H9 (cell line): Measurements from ENCODE around the gene SERTAD2. TPM values are rescaled to one million over a fixed set of nuclear protein-coding genes. Genes with fewer than 3 reads are reported as not detected.

Source experiments
- DNase-seq: peaks from one replicate; pipeline ENCODE4 v3.0.0-alpha.2; 2017
- H2AFZ ChIP-seq: one replicate; pipeline ENCODE4 v1.6.1; 2013; ENCODE audit warnings: mild to moderate bottlenecking, low read length, control low read depth, moderate library complexity
- H2AK5ac ChIP-seq: 2 replicates; pipeline ENCODE4 v1.6.1; 2013; ENCODE audit warnings: low read length, control low read depth, mixed read lengths; ENCODE audit not compliant: insufficient read length
- H2BK120ac ChIP-seq: one replicate; pipeline ENCODE4 v1.6.1; 2013; ENCODE audit warnings: low read depth, mild to moderate bottlenecking, low read length, control low read depth, inconsistent platforms; ENCODE audit not compliant: poor library complexity, severe bottlenecking
- H2BK12ac ChIP-seq: 2 replicates; pipeline ENCODE4 v1.6.1; 2013; ENCODE audit warnings: low read length, control low read depth, mixed read lengths, low read depth; ENCODE audit not compliant: insufficient read length
- H2BK15ac ChIP-seq: 2 replicates; pipeline ENCODE4 v1.6.1; 2013; ENCODE audit warnings: low read depth, low read length, control low read depth
- H2BK20ac ChIP-seq: one replicate; pipeline ENCODE4 v1.6.1; 2013; ENCODE audit warnings: low read depth, mild to moderate bottlenecking, low read length, control low read depth, inconsistent platforms; ENCODE audit not compliant: poor library complexity, severe bottlenecking
- H2BK5ac ChIP-seq: 2 replicates; pipeline ENCODE4 v1.6.1; 2013; ENCODE audit warnings: low read length, control low read depth, mixed read lengths; ENCODE audit not compliant: insufficient read length
- H3K14ac ChIP-seq: 2 replicates; pipeline ENCODE4 v1.6.1; 2013; ENCODE audit warnings: low read length, control low read depth; ENCODE audit not compliant: insufficient read depth
- H3K18ac ChIP-seq: 2 replicates; pipeline ENCODE4 v1.6.1; 2013; ENCODE audit warnings: low read depth, mild to moderate bottlenecking, mixed read lengths, low read length, control low read depth; ENCODE audit not compliant: insufficient read length
- H3K23ac ChIP-seq: 2 replicates; pipeline ENCODE4 v1.6.1; 2013; ENCODE audit warnings: low read length, control low read depth, mixed read lengths, low read depth; ENCODE audit not compliant: insufficient read length
- H3K23me2 ChIP-seq: 2 replicates; pipeline ENCODE4 v1.6.1; 2013; ENCODE audit warnings: low read depth, mild to moderate bottlenecking, mixed read lengths, low read length, control low read depth; ENCODE audit not compliant: insufficient read length, poor library complexity, severe bottlenecking
- H3K27ac ChIP-seq: 2 replicates; pipeline ENCODE4 v1.5.1; 2013; ENCODE audit warnings: low read length, control low read depth, mixed read lengths, low read depth; ENCODE audit not compliant: insufficient read length
- H3K27me3 ChIP-seq: 2 replicates; pipeline ENCODE4 v1.6.1; 2013; ENCODE audit warnings: low read length, control low read depth, inconsistent platforms; ENCODE audit not compliant: insufficient read depth
- H3K4ac ChIP-seq: 2 replicates; pipeline ENCODE4 v1.6.1; 2013; ENCODE audit warnings: low read depth, mild to moderate bottlenecking, control low read depth, inconsistent platforms, low read length, moderate library complexity
- H3K4me1 ChIP-seq: 2 replicates; pipeline ENCODE4 v1.6.1; 2013; ENCODE audit warnings: low read length, control low read depth, inconsistent platforms; ENCODE audit not compliant: insufficient read depth
- H3K4me2 ChIP-seq: 2 replicates; pipeline ENCODE4 v1.6.1; 2013; ENCODE audit warnings: low read length, control low read depth, mixed read lengths; ENCODE audit not compliant: insufficient read length, insufficient read depth
- H3K56ac ChIP-seq: 2 replicates; pipeline ENCODE4 v1.6.1; 2013; ENCODE audit warnings: low read depth, mild to moderate bottlenecking, mixed read lengths, low read length, control low read depth; ENCODE audit not compliant: insufficient read length
- H3K79me1 ChIP-seq: 2 replicates; pipeline ENCODE4 v1.6.1; 2013; ENCODE audit warnings: low read depth, mild to moderate bottlenecking, moderate library complexity, low read length, control low read depth, inconsistent platforms; ENCODE audit not compliant: insufficient read depth, poor library complexity, severe bottlenecking
- H3K79me2 ChIP-seq: 2 replicates; pipeline ENCODE4 v1.6.1; 2013; ENCODE audit warnings: low read length, control low read depth, inconsistent platforms; ENCODE audit not compliant: insufficient read depth
- H3K9ac ChIP-seq: 2 replicates; pipeline ENCODE4 v1.6.1; 2013; ENCODE audit warnings: low read length, control low read depth, mixed read lengths; ENCODE audit not compliant: insufficient read length; ENCODE audit errors: extremely low read depth
- H3K9me3 ChIP-seq: one replicate; pipeline ENCODE4 v1.6.1; 2013; ENCODE audit warnings: low read depth, low read length, inconsistent platforms; ENCODE audit not compliant: control insufficient read depth
- H3T11ph ChIP-seq: one replicate; pipeline ENCODE4 v1.6.1; 2013; ENCODE audit warnings: mild to moderate bottlenecking, low read length, control low read depth, inconsistent platforms
- H4K20me1 ChIP-seq: one replicate; pipeline ENCODE4 v1.6.1; 2013; ENCODE audit not compliant: control insufficient read depth, insufficient read length, insufficient read depth
- H4K5ac ChIP-seq: 2 replicates; pipeline ENCODE4 v1.6.1; 2013; ENCODE audit warnings: low read depth, mild to moderate bottlenecking, mixed read lengths, low read length, control low read depth; ENCODE audit not compliant: insufficient read length
- H4K8ac ChIP-seq: replicated peaks from 2 replicates; pipeline ENCODE4 v1.6.1; 2013; ENCODE audit warnings: low read length, control low read depth, mixed read lengths, low read depth; ENCODE audit not compliant: insufficient read length
- H4K91ac ChIP-seq: 2 replicates; pipeline ENCODE4 v1.6.1; 2013; ENCODE audit warnings: low read depth, mild to moderate bottlenecking, moderate library complexity, mixed read lengths, low read length, control low read depth; ENCODE audit not compliant: insufficient read length
- H3K27ac Mint-ChIP-seq, 3 experiments: 2 replicates in 2 of 3; 3 replicates in 1 of 3; pipeline ENCODE4 v1.8.0; 2020 to 2021; ENCODE audit warnings: mixed read lengths in 3 of 3, mild to moderate bottlenecking in 1 of 3, moderate library complexity in 1 of 3
- H3K27me3 Mint-ChIP-seq: 2 replicates; pipeline ENCODE4 v1.8.0; 2021; ENCODE audit warnings: low read depth, mild to moderate bottlenecking, moderate library complexity, mixed read lengths
- H3K36me3 Mint-ChIP-seq, 3 experiments: 2 replicates in 2 of 3; 3 replicates in 1 of 3; pipeline ENCODE4 v1.8.0; 2020 to 2021; ENCODE audit warnings: low read depth in 3 of 3, mixed read lengths in 3 of 3; ENCODE audit not compliant: insufficient read depth in 1 of 3
- H3K4me1 Mint-ChIP-seq, 2 experiments: 2 replicates each; pipeline ENCODE4 v1.8.0; 2020; ENCODE audit warnings: mixed read lengths in 2 of 2
- H3K4me3 Mint-ChIP-seq, 2 experiments: 2 replicates in 1 of 2; 3 replicates in 1 of 2; pipeline ENCODE4 v1.8.0; 2020 to 2021; ENCODE audit warnings: mild to moderate bottlenecking in 2 of 2, mixed read lengths in 2 of 2, moderate library complexity in 1 of 2
- H3K9me3 Mint-ChIP-seq, 2 experiments: 2 replicates in 1 of 2; 3 replicates in 1 of 2; pipeline ENCODE4 v1.8.0; 2020; ENCODE audit warnings: mild to moderate bottlenecking in 2 of 2, mixed read lengths in 2 of 2, moderate library complexity in 1 of 2
- WGBS: extraction: QIAGEN DNeasy Blood & Tissue Kit; methylation state at CpG from one replicate; pipeline ENCODE4 v1.1.7; 2013; ENCODE audit warnings: missing lambda C conversion rate, low lambda C conversion rate, mixed read lengths; ENCODE audit not compliant: insufficient read length; ENCODE audit errors: extremely low coverage; 5-methylcytosine and 5-hydroxymethylcytosine counted together
- total RNA-seq: library from RNA; stranded (reverse); gene quantifications from 2 replicates; pipeline ENCODE4 v1.2.1, GENCODE V29; 2021
- TF ChIP-seq, protein P1 (sequence below): fragments of 200-600 bp; sonication (generic); conservative IDR thresholded peaks from 3 replicates; pipeline ENCODE4 v1.8.0; 2021; ENCODE audit warnings: antibody characterized with exemption, mild to moderate bottlenecking

The SERTAD2 gene
- total RNA-seq, 1 experiment from 2014 or later: 3.5 TPM

DNA sequence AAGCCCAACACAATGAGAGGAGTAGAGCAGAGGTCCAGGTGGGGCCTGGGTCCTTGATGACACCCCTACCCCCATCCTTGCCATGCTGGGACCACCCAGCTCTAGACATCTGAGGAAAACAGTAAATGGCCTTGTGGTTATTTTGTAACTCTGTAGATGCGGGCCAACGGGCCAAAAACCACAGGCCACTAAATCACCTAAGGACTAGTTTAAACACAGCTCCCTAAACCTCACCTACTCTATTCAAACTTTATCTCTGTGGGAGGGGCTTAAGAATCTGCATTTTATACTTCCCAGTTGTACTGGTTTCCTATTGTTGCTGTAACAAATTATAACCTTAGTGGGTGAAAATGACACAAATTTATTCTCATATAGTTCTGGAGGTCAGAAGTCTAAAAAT, 19.0 kb upstream of the SERTAD2 start:
- Histone ChIP-seq H2BK12ac (no peak overlapping the region), H3K27ac (no peak overlapping the region), H3K14ac (no peak overlapping the region), H3K27me3 (no peaks in the 10 kb centered on the region), H4K5ac (no peak overlapping the region), H2BK15ac (no peak overlapping the region), H3K4me1 (no peaks in the 10 kb centered on the region), H4K8ac (no peak overlapping the region), H3K4me2 (no peak overlapping the region), H3K23ac (no peak overlapping the region), H3T11ph (no peak overlapping the region), H4K20me1 (no peaks in the 10 kb centered on the region), H4K91ac (no peak overlapping the region), H3K9me3 (no peaks in the 10 kb centered on the region), H2AFZ (no peak overlapping the region), H3K4ac (no peak overlapping the region), H3K9ac (no peak overlapping the region), H3K79me2 (no peaks in the 10 kb centered on the region), H2BK20ac (no peak overlapping the region), H2AK5ac (no peak overlapping the region), H2BK120ac (no peak overlapping the region), H3K18ac (no peak overlapping the region), H3K23me2 (no peaks in the 10 kb centered on the region), H3K79me1 (no peaks in the 10 kb centered on the region), H3K56ac (no peak overlapping the region), H2BK5ac (no peak overlapping the region)
- TF ChIP-seq, protein P1, sequence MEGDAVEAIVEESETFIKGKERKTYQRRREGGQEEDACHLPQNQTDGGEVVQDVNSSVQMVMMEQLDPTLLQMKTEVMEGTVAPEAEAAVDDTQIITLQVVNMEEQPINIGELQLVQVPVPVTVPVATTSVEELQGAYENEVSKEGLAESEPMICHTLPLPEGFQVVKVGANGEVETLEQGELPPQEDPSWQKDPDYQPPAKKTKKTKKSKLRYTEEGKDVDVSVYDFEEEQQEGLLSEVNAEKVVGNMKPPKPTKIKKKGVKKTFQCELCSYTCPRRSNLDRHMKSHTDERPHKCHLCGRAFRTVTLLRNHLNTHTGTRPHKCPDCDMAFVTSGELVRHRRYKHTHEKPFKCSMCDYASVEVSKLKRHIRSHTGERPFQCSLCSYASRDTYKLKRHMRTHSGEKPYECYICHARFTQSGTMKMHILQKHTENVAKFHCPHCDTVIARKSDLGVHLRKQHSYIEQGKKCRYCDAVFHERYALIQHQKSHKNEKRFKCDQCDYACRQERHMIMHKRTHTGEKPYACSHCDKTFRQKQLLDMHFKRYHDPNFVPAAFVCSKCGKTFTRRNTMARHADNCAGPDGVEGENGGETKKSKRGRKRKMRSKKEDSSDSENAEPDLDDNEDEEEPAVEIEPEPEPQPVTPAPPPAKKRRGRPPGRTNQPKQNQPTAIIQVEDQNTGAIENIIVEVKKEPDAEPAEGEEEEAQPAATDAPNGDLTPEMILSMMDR: no peak
- no CpG with 5 or more reads among the region's 2 CpGs for WGBS
- Mint-ChIP-seq H3K4me3 (no peak overlapping the region), H3K9me3 (no peaks in the 10 kb centered on the region), H3K4me1 (peaks cover 6 to 9% of the 10 kb centered on the region in 2 experiments), H3K36me3 (no peaks in the 10 kb centered on the region), H3K27me3 (no peaks in the 10 kb centered on the region; the same call in 1 of the 2 replicates), H3K27ac (no peak overlapping the region)
- no peak for DNase-seq
